SK-N-SH (cell line): Measurements from ENCODE around the gene TEP1. TPM values are rescaled to one million over a fixed set of nuclear protein-coding genes. Genes with fewer than 3 reads are reported as not detected.

ENCODE experiments used
- CTCF ChIA-PET: fragments of 300-600, 350-600 bp; formaldehyde crosslinking; extraction: SDS; loops from one replicate; lab custom pipeline; 2021; lab: Yijun Ruan, JAX
- POLR2A ChIA-PET: fragments of 350-600 bp; sonication (Branson Sonifier 250); formaldehyde crosslinking; extraction: SDS; loops from one replicate; lab custom pipeline; 2020; ENCODE audit warnings: antibody characterized with exemption, inconsistent platforms; lab: Yijun Ruan, JAX
- DNase-seq: peaks from one replicate; pipeline ENCODE4 v3.0.0; 2012
- H2AFZ ChIP-seq: fragments of 200-600 bp; sonication (generic); 2 replicates; pipeline ENCODE4 v1.8.1; 2016; ENCODE audit warnings: antibody characterized with exemption, mild to moderate bottlenecking, low read depth
- H3F3A ChIP-seq: fragments of 200-600 bp; sonication (generic); replicated peaks from 2 replicates; pipeline ENCODE3; 2016; ENCODE audit warnings: antibody characterized with exemption, mild to moderate bottlenecking; ENCODE audit not compliant: insufficient read depth
- H3K27ac ChIP-seq, 2 experiments: fragments of 200-500 bp in 1 of 2; fragments of 200-600 bp in 1 of 2; sonication (Bioruptor generic) in 1 of 2; sonication (generic), shearing (Covaris generic) in 1 of 2; 2 replicates each; pipeline versions ENCODE4 v1.5.1 to v1.6.1; 2014 to 2016; ENCODE audit warnings: low read depth in 2 of 2, inconsistent platforms in 1 of 2, low read length in 1 of 2, mild to moderate bottlenecking in 1 of 2, mixed read lengths in 1 of 2
- H3K27me3 ChIP-seq: fragments of 200-600 bp; sonication (generic), shearing (Covaris generic); 2 replicates; pipeline ENCODE4 v1.6.1; 2016; ENCODE audit warnings: mixed run types; ENCODE audit not compliant: insufficient read depth
- H3K36me3 ChIP-seq, 2 experiments: fragments of 200-500 bp in 1 of 2; fragments of 200-600 bp in 1 of 2; sonication (Bioruptor generic) in 1 of 2; sonication (generic) in 1 of 2; replicated peaks in 1 of 2; 2 replicates each; pipeline versions ENCODE3 to v1.5.1; 2014 to 2016; ENCODE audit warnings: low read length in 1 of 2, mild to moderate bottlenecking in 1 of 2; ENCODE audit not compliant: insufficient read depth in 2 of 2, control insufficient read depth in 1 of 2
- H3K4me1 ChIP-seq, 2 experiments: fragments of 200-500 bp in 1 of 2; fragments of 200-600 bp in 1 of 2; sonication (Bioruptor generic) in 1 of 2; sonication (generic), shearing (Covaris generic) in 1 of 2; 2 replicates each; pipeline versions ENCODE4 v1.5.1 to v1.6.1; 2014 to 2016; ENCODE audit warnings: low read depth in 1 of 2, low read length in 1 of 2, mixed run types in 1 of 2; ENCODE audit not compliant: insufficient read depth in 2 of 2, control insufficient read depth in 1 of 2
- H3K4me2 ChIP-seq: fragments of 200-600 bp; sonication (generic), shearing (Covaris generic); 2 replicates; pipeline ENCODE4 v1.6.1; 2017; ENCODE audit warnings: mixed run types
- H3K4me3 ChIP-seq, 2 experiments: fragments of 200-500 bp in 1 of 2; fragments of 200-600 bp in 1 of 2; sonication (Bioruptor generic) in 1 of 2; sonication (generic), shearing (Covaris generic) in 1 of 2; 2 replicates each; pipeline versions ENCODE4 v1.5.1 to v1.8.1; 2014 to 2016; ENCODE audit warnings: low read depth in 2 of 2, inconsistent platforms in 1 of 2, low read length in 1 of 2, mild to moderate bottlenecking in 1 of 2, mixed read lengths in 1 of 2, moderate library complexity in 1 of 2
- H3K79me2 ChIP-seq: fragments of 200-600 bp; sonication (generic); 2 replicates; pipeline ENCODE4 v1.8.1; 2017; ENCODE audit warnings: mild to moderate bottlenecking; ENCODE audit not compliant: insufficient read depth
- H3K9ac ChIP-seq: fragments of 200-600 bp; sonication (generic); 2 replicates; pipeline ENCODE4 v1.6.1; 2017; ENCODE audit warnings: mixed run types
- H3K9me2 ChIP-seq: fragments of 200-600 bp; sonication (generic); 2 replicates; pipeline ENCODE4 v1.6.1; 2017; ENCODE audit warnings: mixed run types
- H3K9me3 ChIP-seq: fragments of 200-600 bp; sonication (generic); 2 replicates; pipeline ENCODE4 v1.6.1; 2017; ENCODE audit warnings: mixed run types, mild to moderate bottlenecking, moderate library complexity
- H4K20me1 ChIP-seq: fragments of 200-600 bp; sonication (generic); 2 replicates; pipeline ENCODE4 v1.6.1; 2017; ENCODE audit warnings: mild to moderate bottlenecking, mixed run types; ENCODE audit not compliant: insufficient read depth
- EP300 ChIP-seq, 2 experiments: IDR thresholded peaks; 2 replicates each; pipeline versions ENCODE4 v1.4.0 to v1.6.1; 2012; ENCODE audit warnings: borderline replicate concordance in 1 of 2, low read depth in 1 of 2, low read length in 1 of 2
- EZH2phosphoT487 ChIP-seq: fragments of 200-600 bp; sonication (generic); IDR thresholded peaks from 2 replicates; pipeline ENCODE4 v1.6.1; 2017; ENCODE audit warnings: low read depth, mixed run types, mild to moderate bottlenecking, antibody characterized with exemption, moderate library complexity, borderline replicate concordance
- FOXJ3 ChIP-seq: sonication (generic); formaldehyde crosslinking; IDR thresholded peaks from 2 replicates; pipeline ENCODE4 v1.5.1; 2020; ENCODE audit warnings: mild to moderate bottlenecking, missing genetic modification reagents
- GABPA ChIP-seq: IDR thresholded peaks from 2 replicates; pipeline ENCODE4 v1.4.0; 2012; ENCODE audit warnings: low read depth, mild to moderate bottlenecking
- GATA2 ChIP-seq: sonication (generic); formaldehyde crosslinking; IDR thresholded peaks from 2 replicates; pipeline ENCODE4 v1.5.0; 2020; ENCODE audit warnings: mild to moderate bottlenecking, missing genetic modification reagents
- MEF2A ChIP-seq: IDR thresholded peaks from 2 replicates; pipeline ENCODE4 v1.4.0; 2012; ENCODE audit warnings: low read depth, borderline replicate concordance
- NFIC ChIP-seq: IDR thresholded peaks from 2 replicates; pipeline ENCODE4 v1.4.0; 2012; ENCODE audit warnings: borderline replicate concordance
- POLR2AphosphoS5 ChIP-seq: IDR thresholded peaks from 2 replicates; pipeline ENCODE4 v1.6.1; 2012; ENCODE audit warnings: low read depth, low read length
- RCOR1 ChIP-seq: fragments of 150-350 bp; IDR thresholded peaks from 2 replicates; pipeline ENCODE4 v1.6.1; 2017; ENCODE audit warnings: antibody characterized with exemption, low read length
- RFX5 ChIP-seq: IDR thresholded peaks from 2 replicates; pipeline ENCODE4 v1.6.1; 2012; ENCODE audit warnings: mild to moderate bottlenecking, improper control_type of control experiment, low read length
- RXRA ChIP-seq: IDR thresholded peaks from 2 replicates; pipeline ENCODE4 v1.4.0; 2012; ENCODE audit warnings: low read depth, mild to moderate bottlenecking, borderline replicate concordance
- SIN3A ChIP-seq: IDR thresholded peaks from 2 replicates; pipeline ENCODE4 v1.6.1; 2012; ENCODE audit warnings: low read depth, mild to moderate bottlenecking, low read length, moderate library complexity, borderline replicate concordance
- TAF1 ChIP-seq: IDR thresholded peaks from 2 replicates; pipeline ENCODE4 v1.6.1; 2012; ENCODE audit warnings: low read depth, mild to moderate bottlenecking, low read length, moderate library complexity, borderline replicate concordance
- TEAD4 ChIP-seq: IDR thresholded peaks from 2 replicates; pipeline ENCODE4 v1.4.0; 2012; ENCODE audit warnings: mild to moderate bottlenecking, borderline replicate concordance; ENCODE audit not compliant: insufficient read depth
- YY1 ChIP-seq: IDR thresholded peaks from 2 replicates; pipeline ENCODE4 v1.4.0; 2012; ENCODE audit warnings: low read depth, mild to moderate bottlenecking
- ZBTB33 ChIP-seq: IDR thresholded peaks from 2 replicates; pipeline ENCODE4 v1.4.0; 2012; ENCODE audit warnings: low read depth, borderline replicate concordance
- WGBS: methylation state at CpG from one replicate; pipeline ENCODE4 v1.1.6; 2017; ENCODE audit warnings: low lambda C conversion rate; 5-methylcytosine and 5-hydroxymethylcytosine counted together
- polyA plus RNA-seq, 3 experiments: library from polyadenylated mRNA; depleted of rRNA; stranded (reverse); fragments of >200 nt; gene quantifications; 2 replicates each; pipeline ENCODE4 v1.2.3, GENCODE V29; 2012
- TF ChIP-seq, protein P1 (sequence below): fragments of 200-600 bp; sonication (generic); IDR thresholded peaks from 2 replicates; pipeline ENCODE4 v1.6.1; 2017; ENCODE audit warnings: antibody characterized with exemption, mild to moderate bottlenecking, moderate library complexity
- TF ChIP-seq, protein P2 (sequence below): IDR thresholded peaks from 2 replicates; pipeline ENCODE4 v1.4.0; 2012; ENCODE audit warnings: low read depth
- TF ChIP-seq, protein P3 (sequence below): IDR thresholded peaks from 2 replicates; pipeline ENCODE4 v1.4.0; 2012; ENCODE audit warnings: low read depth, borderline replicate concordance

Gene TEP1
- polyA plus RNA-seq, 1 of the 3 experiments (the other 2 are of a cell fraction) = 12.1 TPM

DNA sequence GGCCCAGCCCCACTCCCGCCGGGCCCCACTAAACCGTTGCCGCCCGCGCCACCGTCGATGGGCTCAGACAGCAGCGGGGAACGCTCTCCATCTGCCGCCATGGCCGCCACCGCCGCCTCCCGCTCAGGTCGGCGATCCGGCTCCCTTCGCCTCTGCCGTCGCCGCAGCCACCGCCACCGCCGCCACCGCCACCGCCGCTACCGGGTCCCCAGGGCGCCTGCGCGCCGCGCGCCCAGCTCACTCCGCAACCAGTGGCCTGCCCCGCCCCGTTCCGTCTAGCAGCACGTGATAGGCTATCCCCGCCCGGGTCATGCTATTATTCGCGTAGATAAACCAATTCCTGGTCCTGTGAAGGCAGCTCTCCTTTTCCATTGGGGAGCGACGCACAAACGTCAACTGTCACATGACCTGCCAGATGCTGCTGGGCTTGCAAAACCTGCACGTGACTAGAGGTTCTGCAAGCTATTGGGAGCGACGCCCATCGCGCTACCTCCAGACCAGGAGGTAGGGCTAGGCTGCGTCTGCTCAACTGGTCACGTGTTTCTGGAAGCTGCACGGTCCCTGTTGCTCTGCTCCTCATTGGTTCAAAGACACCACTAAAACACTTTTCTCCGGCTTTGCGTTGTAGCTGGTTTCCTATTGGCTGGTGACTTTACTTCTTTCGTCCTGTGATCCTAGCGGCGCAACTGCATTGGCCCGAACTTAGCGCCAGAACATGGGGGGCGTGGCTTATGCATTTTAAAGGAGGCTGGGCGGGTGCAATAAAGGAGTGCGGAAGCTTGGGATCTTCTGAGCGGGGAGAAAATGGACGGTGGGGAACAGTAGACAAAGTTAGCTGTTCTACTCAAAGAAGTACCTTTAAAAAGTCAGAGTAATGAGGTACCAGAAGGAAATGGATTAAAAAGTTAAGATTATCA, 48.2 kb upstream of the TEP1 start, which contains the start of gene PIP4P1 (continued):
- TF ChIP-seq ZBTB33 (no peak), EP300 (IDR thresholded peaks at IDR 0.05; ENCODE audit: borderline replicate concordance in 1 of 2, low read depth in 1 of 2, low read length in 1 of 2) (peak in 1 of 2 experiments; percentile 41; a peak in 1 of 4 replicates), RCOR1 (peak; percentile 26; the same call in 1 of the 2 replicates), POLR2AphosphoS5 (peak; percentile 81), RFX5 (peak; percentile 86), MEF2A (no peak), GABPA (no peak), EZH2phosphoT487 (no peak)
- TF ChIP-seq, protein P1, sequence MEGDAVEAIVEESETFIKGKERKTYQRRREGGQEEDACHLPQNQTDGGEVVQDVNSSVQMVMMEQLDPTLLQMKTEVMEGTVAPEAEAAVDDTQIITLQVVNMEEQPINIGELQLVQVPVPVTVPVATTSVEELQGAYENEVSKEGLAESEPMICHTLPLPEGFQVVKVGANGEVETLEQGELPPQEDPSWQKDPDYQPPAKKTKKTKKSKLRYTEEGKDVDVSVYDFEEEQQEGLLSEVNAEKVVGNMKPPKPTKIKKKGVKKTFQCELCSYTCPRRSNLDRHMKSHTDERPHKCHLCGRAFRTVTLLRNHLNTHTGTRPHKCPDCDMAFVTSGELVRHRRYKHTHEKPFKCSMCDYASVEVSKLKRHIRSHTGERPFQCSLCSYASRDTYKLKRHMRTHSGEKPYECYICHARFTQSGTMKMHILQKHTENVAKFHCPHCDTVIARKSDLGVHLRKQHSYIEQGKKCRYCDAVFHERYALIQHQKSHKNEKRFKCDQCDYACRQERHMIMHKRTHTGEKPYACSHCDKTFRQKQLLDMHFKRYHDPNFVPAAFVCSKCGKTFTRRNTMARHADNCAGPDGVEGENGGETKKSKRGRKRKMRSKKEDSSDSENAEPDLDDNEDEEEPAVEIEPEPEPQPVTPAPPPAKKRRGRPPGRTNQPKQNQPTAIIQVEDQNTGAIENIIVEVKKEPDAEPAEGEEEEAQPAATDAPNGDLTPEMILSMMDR = no peak

DNA sequence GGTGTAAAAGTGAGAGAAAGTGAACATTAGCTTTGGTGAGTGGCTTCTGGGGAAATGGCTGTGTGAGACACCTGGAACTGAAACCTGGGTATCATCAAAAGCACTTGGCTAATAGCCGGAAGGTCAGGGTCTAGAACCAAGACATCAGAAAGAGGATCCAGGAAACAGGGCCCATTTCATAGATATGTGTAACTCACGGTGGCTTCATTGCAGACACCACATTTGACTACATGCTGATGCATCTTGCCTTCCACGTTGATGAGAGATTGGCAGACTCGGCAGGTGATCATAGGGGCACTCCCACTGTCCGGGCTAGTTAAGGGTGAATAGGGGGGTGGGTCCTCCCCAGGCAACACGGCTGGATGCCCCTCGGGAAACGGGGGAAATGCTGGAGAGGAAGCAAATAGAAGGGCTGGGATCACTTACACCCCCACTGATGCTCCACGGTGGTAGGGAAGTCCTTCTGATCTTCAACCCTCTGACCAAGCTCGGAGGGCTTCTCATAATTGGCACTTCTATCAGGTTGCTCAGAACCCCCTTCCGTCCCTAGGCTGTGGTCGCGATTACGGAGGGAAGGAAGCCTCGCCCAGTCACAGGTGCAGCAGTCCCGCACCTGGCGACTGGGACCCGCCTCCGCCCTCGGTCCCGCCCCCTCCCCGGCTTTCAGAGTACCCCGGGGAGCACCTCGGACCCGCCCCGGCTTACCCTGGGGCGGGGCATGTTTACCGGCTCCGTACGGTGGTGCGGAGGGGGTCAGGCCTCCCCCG, 47.3 kb upstream of the TEP1 start:
- peak overlapping the region; percentile 24; the same call in 1 of the 2 replicates for H2AFZ ChIP-seq
- peaks cover 38 to 43% of the 10 kb centered on the region in 2 experiments for H3K36me3 ChIP-seq
- ChIA-PET POLR2A (interaction anchor here (1.1 to 1.7 kb wide), 3 partner anchors 10 to 117 kb away, joined by 4 to 14 read pairs (median 10); partner anchors contain the start of genes PARP2, PNP and TEP1), CTCF (interaction anchor here (0.5 to 1.5 kb wide), 2 partner anchors 127 to 133 kb away, joined by 3 read pairs; no protein-coding TSS in a partner anchor)
- H3K9me3 ChIP-seq = no peaks in the 10 kb centered on the region
- no peaks in the 10 kb centered on the region for H3K27me3 ChIP-seq
- 11% methylated on average over 13 of the region's 32 CpGs for WGBS
- no peaks in the 10 kb centered on the region for H3K9me2 ChIP-seq
- H3K79me2 ChIP-seq = peaks cover 41% of the 10 kb centered on the region
- H4K20me1 ChIP-seq = no peaks in the 10 kb centered on the region
- peak overlapping the region; percentile 81 to 92 for H3K4me3 ChIP-seq
- H3K9ac ChIP-seq = peak overlapping the region; percentile 85
- peaks cover 17% of the 10 kb centered on the region for H3F3A ChIP-seq
- H3K4me1 ChIP-seq = peaks cover 9 to 21% of the 10 kb centered on the region in 2 experiments; a peak in 3 of 4 replicates
- DNase-seq = no peak
- H3K27ac ChIP-seq = peak overlapping the region; percentile 67 to 77; a peak in 3 of 4 replicates
- TF ChIP-seq, protein P2, sequence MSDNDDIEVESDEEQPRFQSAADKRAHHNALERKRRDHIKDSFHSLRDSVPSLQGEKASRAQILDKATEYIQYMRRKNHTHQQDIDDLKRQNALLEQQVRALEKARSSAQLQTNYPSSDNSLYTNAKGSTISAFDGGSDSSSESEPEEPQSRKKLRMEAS = no peak
- TF ChIP-seq, protein P1 = no peak
- TF ChIP-seq SIN3A = no peak
- TF ChIP-seq TAF1 = no peak
- TF ChIP-seq, protein P3, sequence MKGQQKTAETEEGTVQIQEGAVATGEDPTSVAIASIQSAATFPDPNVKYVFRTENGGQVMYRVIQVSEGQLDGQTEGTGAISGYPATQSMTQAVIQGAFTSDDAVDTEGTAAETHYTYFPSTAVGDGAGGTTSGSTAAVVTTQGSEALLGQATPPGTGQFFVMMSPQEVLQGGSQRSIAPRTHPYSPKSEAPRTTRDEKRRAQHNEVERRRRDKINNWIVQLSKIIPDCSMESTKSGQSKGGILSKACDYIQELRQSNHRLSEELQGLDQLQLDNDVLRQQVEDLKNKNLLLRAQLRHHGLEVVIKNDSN = no peak
- TF ChIP-seq RFX5 = no peak
- TF ChIP-seq RCOR1 = no peak
- no peak for TF ChIP-seq POLR2AphosphoS5
- no peak for TF ChIP-seq GATA2 (CRISPR knock-in tag)
- no peak for TF ChIP-seq TEAD4
- no peak for TF ChIP-seq YY1
- TF ChIP-seq RXRA = no peak
- TF ChIP-seq FOXJ3 (CRISPR knock-in tag) = no peak
- TF ChIP-seq NFIC = no peak
- peak overlapping the region; percentile 90 for H3K4me2 ChIP-seq
